Naive B cell (primary cell): ENCODE results near the gene ARL17A. TPM values are rescaled to one million over a fixed set of nuclear protein-coding genes. Genes with fewer than 3 reads are reported as not detected.
"Not testable (repeated sequence)": the region's sequence is repeated elsewhere in the genome, so short reads cannot be mapped to it uniquely, and the experiment has no call there.

Experiments
- ATAC-seq, 2 donors: fragments of 150-1000 bp; cut with Tn5 transposase; 2 replicates each; pipeline ENCODE4 v1.10.0; 2021; ENCODE audit warnings: low read depth in 2 of 2, mild to moderate bottlenecking in 2 of 2, moderate library complexity in 2 of 2
- DNase-seq: peaks from one replicate; pipeline ENCODE4 v3.0.0; 2022
- H3K27ac Mint-ChIP-seq, 6 donors: one replicate each; pipeline ENCODE4 v1.8.0; 2020 to 2022; ENCODE audit warnings: mild to moderate bottlenecking in 6 of 6, mixed read lengths in 6 of 6, moderate library complexity in 5 of 6, inconsistent platforms in 2 of 6
- H3K27me3 Mint-ChIP-seq, 3 donors: one replicate each; pipeline ENCODE4 v1.8.0; 2021 to 2022; ENCODE audit warnings: mixed read lengths in 3 of 3, mild to moderate bottlenecking in 1 of 3
- H3K36me3 Mint-ChIP-seq, 2 donors: one replicate each; pipeline ENCODE4 v1.8.0; 2020 to 2022; ENCODE audit warnings: mixed read lengths in 2 of 2, inconsistent platforms in 1 of 2, mild to moderate bottlenecking in 1 of 2
- H3K4me1 Mint-ChIP-seq, 3 donors: one replicate each; pipeline ENCODE4 v1.8.0; 2020 to 2022; ENCODE audit warnings: mixed read lengths in 3 of 3, inconsistent platforms in 1 of 3, mild to moderate bottlenecking in 1 of 3, moderate library complexity in 1 of 3
- H3K4me3 Mint-ChIP-seq, 8 donors: one replicate each; pipeline ENCODE4 v1.8.0; 2020 to 2022; ENCODE audit warnings: mild to moderate bottlenecking in 8 of 8, mixed read lengths in 8 of 8, moderate library complexity in 8 of 8, inconsistent platforms in 2 of 8
- H3K9me3 Mint-ChIP-seq, 7 donors: one replicate each; pipeline ENCODE4 v1.8.0; 2020 to 2022; ENCODE audit warnings: mixed read lengths in 7 of 7, mild to moderate bottlenecking in 5 of 7, inconsistent platforms in 2 of 7, moderate library complexity in 1 of 7
- polyA plus RNA-seq, 6 donors: library from polyadenylated mRNA; unstranded; fragments of 300-500 nt; fragmentation: Illumina TruSeq; gene quantifications; one replicate each; pipeline ENCODE4 v1.2.3, GENCODE V29; 2021; ENCODE audit warnings: low read depth in 6 of 6

The ARL17A gene
- polyA plus RNA-seq, 6 donors from 2014 or later, result 3.0 to 13.5 (median 3.7) TPM

DNA sequence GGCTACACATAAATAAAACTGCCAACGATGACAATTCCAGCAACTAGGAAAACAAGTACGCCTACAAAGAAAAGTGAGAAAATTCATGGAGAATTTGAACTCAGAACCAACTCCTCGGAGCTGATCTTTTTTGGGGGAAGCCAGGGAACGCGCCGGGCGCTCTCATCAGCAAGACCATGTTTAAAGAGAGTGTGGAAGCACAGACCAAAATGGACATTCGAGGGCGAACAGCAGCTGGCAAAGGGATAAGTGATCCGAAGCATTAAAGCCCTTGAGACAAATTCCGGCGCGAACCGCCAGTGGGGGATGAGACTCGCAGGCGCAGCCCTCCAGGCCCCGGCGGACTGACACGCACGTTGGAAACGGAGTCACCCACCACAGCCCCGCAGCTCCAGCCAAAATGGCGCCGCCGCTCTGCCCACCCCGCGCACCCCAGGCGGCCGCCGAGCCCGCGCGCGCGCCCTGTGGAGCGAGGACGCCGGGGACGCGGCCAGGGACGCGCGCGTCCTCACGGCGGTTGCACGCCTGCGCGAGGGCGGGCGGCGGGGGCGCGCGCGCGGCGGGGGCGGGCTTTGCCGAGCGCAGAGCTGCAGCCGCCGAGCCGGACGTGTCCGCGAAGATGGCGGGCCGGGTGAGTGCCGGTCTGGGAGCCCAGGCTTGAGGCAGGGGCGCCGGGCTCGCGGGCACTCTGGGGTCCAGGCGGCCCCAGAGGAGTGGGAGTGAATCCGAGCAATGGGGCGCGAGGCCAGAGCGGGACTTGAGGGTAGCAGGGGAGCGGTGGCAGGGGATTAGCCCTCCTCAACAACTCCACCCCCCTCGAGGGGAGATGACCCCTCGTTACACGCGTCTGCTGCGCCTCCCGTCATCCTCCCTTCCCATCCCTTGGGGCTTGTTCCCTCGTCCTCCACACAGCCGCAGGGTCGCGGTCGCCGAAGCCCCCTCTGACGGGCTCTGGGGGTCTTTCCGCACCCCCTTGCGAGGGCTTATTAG lies 11.0 kb upstream of the ARL17A start, which contains the start of gene NSF:
Gene NSF (plus strand): TSS at position 513 of the 990 bp plus-strand sequence. CDS start 107 bp downstream, at position 620.
- H3K4me3 Mint-ChIP-seq, H3K36me3 Mint-ChIP-seq, H3K27me3 Mint-ChIP-seq, DNase-seq, H3K4me1 Mint-ChIP-seq, H3K27ac Mint-ChIP-seq, H3K9me3 Mint-ChIP-seq: not testable (repeated sequence)
- ATAC-seq, result peak; percentile 63 to 75

DNA sequence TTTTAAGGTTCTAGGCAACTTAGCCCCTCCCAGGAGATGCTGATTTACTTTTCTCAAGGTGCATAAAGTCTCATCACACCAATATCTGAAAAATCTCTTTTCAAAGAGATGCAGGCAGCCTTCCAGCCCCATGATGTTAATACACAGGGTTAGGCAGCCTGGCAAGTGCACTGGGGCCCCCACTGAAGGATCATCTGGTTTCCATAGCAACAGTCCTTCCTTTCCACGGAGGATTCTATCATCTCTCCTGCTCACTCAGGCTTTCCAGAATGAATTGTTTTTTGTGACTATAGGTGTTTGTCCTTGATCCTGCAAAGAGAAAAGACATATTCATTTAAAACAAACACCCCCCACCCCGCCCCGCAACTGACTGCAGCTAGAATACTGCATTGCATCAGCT lies 6.0 kb upstream of the ARL17A start:
- H3K27me3 Mint-ChIP-seq, H3K27ac Mint-ChIP-seq, H3K9me3 Mint-ChIP-seq, H3K4me3 Mint-ChIP-seq, DNase-seq, H3K36me3 Mint-ChIP-seq, ATAC-seq, H3K4me1 Mint-ChIP-seq: not testable (repeated sequence)

GRCh38 chr17:46580082-46580481 lies 591 bp upstream of the ARL17A start:
- H3K27ac Mint-ChIP-seq, DNase-seq: not testable (repeated sequence)
- peak; percentile 3 to 4 for ATAC-seq

DNA sequence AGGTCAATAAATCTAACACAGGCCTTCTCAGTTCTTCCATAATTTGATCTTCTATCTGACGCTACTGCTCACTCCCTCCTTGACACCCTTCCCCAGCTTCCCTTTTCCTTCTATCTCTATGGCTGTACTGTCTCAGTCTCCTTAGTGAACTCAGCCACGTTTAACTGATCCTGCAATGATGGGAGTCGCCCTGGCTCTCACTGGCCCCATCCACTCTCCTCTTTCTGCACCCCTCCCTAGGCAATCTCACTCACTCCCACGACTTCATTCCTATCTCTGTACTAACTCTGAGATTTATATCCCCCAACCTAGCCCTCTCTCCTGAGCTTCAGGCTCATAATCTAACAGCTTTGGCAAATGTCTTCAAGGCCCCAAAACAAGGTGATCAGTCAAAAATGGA lies 7.7 kb downstream of the ARL17A start:
- DNase-seq, ATAC-seq, H3K27ac Mint-ChIP-seq: not testable (repeated sequence)

More at GRCh38 chr17:46580082-46580481, 591 bp upstream of the ARL17A start:
- not testable (repeated sequence) for H3K27me3 Mint-ChIP-seq, H3K4me1 Mint-ChIP-seq, H3K36me3 Mint-ChIP-seq, H3K9me3 Mint-ChIP-seq
- H3K4me3 Mint-ChIP-seq, result peak overlapping the region in 5 of 8 donors; percentile 27 to 65 (median 61)

DNA sequence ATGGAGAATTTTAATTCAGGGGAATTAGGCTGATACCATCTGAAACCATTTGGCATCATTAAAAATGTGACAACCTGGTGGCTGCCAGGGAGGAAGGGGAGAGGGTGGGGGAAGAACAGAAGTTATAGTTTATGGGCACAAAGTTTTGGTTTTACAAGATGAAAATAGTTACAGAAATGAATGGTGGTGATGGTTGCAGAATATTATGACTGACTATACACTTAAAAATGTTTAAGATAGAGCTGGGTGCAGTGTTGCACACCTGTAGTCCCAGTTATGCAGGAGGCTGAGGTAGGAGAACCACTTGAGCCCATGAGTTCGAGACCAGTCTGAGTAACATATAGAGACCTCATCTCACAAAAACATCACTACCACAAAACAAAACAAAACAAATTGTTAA lies 12.5 kb downstream of the ARL17A start:
- DNase-seq, H3K36me3 Mint-ChIP-seq, H3K27ac Mint-ChIP-seq, ATAC-seq, H3K9me3 Mint-ChIP-seq, H3K4me1 Mint-ChIP-seq, H3K27me3 Mint-ChIP-seq, H3K4me3 Mint-ChIP-seq: not testable (repeated sequence)

More for the DNA sequence above, 7.7 kb downstream of the ARL17A start:
- not testable (repeated sequence) for H3K36me3 Mint-ChIP-seq, H3K4me1 Mint-ChIP-seq, H3K27me3 Mint-ChIP-seq, H3K4me3 Mint-ChIP-seq, H3K9me3 Mint-ChIP-seq

DNA sequence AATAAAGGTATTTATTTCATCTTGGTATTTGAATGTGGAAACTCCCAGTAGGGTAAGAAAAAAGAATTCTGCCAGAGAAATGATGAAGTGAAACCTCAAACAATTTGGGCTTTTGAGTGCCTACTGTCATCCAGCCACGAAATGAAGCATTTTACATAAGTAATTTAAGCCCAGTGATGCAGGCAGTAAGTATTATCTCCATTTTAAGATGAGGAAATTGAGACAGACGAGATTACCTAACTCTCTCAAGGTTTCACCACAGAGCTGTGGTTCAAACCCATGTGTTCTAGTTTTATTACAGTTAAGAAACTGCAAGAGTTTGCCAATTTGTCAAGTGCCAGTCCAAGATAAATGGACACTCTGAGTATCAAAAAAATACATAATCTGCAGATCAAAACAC lies 13.2 kb downstream of the ARL17A start:
- not testable (repeated sequence) for DNase-seq, H3K4me1 Mint-ChIP-seq, H3K9me3 Mint-ChIP-seq, H3K27me3 Mint-ChIP-seq, H3K36me3 Mint-ChIP-seq, H3K4me3 Mint-ChIP-seq, H3K27ac Mint-ChIP-seq
- ATAC-seq, result peak; percentile 98 to 99

GRCh38 chr17:46560048-46560447 lies 19.4 kb downstream of the ARL17A start:
- H3K36me3 Mint-ChIP-seq, H3K9me3 Mint-ChIP-seq, DNase-seq, H3K4me1 Mint-ChIP-seq, H3K27me3 Mint-ChIP-seq, H3K27ac Mint-ChIP-seq, ATAC-seq, H3K4me3 Mint-ChIP-seq: not testable (repeated sequence)

GRCh38 chr17:46559155-46559554 lies 20.3 kb downstream of the ARL17A start:
- not testable (repeated sequence) for H3K27ac Mint-ChIP-seq, H3K4me1 Mint-ChIP-seq, H3K9me3 Mint-ChIP-seq, DNase-seq, H3K27me3 Mint-ChIP-seq, H3K4me3 Mint-ChIP-seq, H3K36me3 Mint-ChIP-seq
- ATAC-seq, result peak in 1 of 2 donors; percentile 30

- H3K9me3 Mint-ChIP-seq, H3K27ac Mint-ChIP-seq, H3K27me3 Mint-ChIP-seq, ATAC-seq, H3K36me3 Mint-ChIP-seq, H3K4me3 Mint-ChIP-seq, DNase-seq, H3K4me1 Mint-ChIP-seq: not testable (repeated sequence)
Measured at GRCh38 chr17:46548607-46549006, 30.9 kb downstream of the ARL17A start.

DNA sequence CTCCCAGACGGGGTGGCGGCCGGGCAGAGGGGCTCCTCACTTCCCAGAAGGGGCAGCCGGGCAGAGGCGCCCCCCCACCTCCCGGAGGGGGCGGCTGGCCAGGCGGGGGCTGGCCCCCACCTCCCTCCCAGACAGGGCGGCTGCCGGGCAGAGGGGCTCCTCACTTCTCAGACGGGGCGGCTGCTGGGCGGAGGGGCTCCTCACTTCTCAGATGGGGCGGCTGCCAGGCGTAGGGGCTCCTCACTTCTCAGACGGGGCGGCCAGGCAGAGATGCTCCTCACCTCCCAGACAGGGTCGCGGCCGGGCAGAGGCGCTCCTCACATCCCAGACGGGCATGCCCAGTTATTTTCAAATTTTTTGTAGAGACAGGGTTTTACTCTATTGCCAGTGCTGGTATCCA lies 44.8 kb downstream of the ARL17A start:
- not testable (repeated sequence) for H3K4me1 Mint-ChIP-seq, H3K36me3 Mint-ChIP-seq, DNase-seq

DNA sequence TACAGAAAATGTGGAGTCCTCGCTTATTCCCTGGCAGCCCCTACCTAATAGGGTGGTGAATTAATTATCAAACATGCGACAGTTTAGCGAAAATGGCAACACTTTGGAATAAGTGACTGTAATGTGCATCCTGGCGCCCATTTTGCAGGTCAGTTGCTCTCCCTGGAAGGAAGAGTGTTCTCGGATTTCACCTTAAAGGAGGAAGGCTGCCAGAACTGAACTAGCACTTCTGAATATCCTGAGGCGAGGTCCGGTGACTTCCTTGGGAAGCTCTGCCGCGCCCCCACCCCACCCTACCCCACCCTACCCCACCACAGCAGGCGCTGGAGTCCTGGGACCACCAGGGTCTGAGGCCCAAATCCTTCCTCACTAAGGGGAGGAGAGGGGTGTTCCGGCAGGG lies 67.3 kb downstream of the ARL17A start, which contains the start of gene LRRC37A2:
Gene LRRC37A2 (plus strand): TSS at position 301 of the 400 bp plus-strand sequence. CDS start 245 bp downstream, outside the sequence.
- H3K4me1 Mint-ChIP-seq, H3K9me3 Mint-ChIP-seq, H3K36me3 Mint-ChIP-seq, ATAC-seq, H3K27ac Mint-ChIP-seq, H3K4me3 Mint-ChIP-seq, H3K27me3 Mint-ChIP-seq, DNase-seq: not testable (repeated sequence)

More for the DNA sequence above, 44.8 kb downstream of the ARL17A start:
- H3K27me3 Mint-ChIP-seq, H3K4me3 Mint-ChIP-seq, H3K27ac Mint-ChIP-seq, ATAC-seq, H3K9me3 Mint-ChIP-seq: not testable (repeated sequence)

GRCh38 chr17:46505896-46506295 lies 73.6 kb downstream of the ARL17A start:
- H3K4me3 Mint-ChIP-seq, H3K27me3 Mint-ChIP-seq, H3K36me3 Mint-ChIP-seq, ATAC-seq, H3K4me1 Mint-ChIP-seq, DNase-seq, H3K27ac Mint-ChIP-seq, H3K9me3 Mint-ChIP-seq: not testable (repeated sequence)

GRCh38 chr17:46499437-46500139 lies 79.9 kb downstream of the ARL17A start:
- not testable (repeated sequence) for H3K4me3 Mint-ChIP-seq, DNase-seq, H3K36me3 Mint-ChIP-seq, ATAC-seq, H3K27ac Mint-ChIP-seq, H3K4me1 Mint-ChIP-seq, H3K27me3 Mint-ChIP-seq, H3K9me3 Mint-ChIP-seq

- not testable (repeated sequence) for H3K9me3 Mint-ChIP-seq, H3K27me3 Mint-ChIP-seq, H3K36me3 Mint-ChIP-seq, H3K4me3 Mint-ChIP-seq, DNase-seq, H3K4me1 Mint-ChIP-seq, ATAC-seq, H3K27ac Mint-ChIP-seq
Measured at GRCh38 chr17:46492021-46492420, 87.5 kb downstream of the ARL17A start.
